Measurements from ENCODE around the gene HOXC9.

Gene HOXC9

DNA sequence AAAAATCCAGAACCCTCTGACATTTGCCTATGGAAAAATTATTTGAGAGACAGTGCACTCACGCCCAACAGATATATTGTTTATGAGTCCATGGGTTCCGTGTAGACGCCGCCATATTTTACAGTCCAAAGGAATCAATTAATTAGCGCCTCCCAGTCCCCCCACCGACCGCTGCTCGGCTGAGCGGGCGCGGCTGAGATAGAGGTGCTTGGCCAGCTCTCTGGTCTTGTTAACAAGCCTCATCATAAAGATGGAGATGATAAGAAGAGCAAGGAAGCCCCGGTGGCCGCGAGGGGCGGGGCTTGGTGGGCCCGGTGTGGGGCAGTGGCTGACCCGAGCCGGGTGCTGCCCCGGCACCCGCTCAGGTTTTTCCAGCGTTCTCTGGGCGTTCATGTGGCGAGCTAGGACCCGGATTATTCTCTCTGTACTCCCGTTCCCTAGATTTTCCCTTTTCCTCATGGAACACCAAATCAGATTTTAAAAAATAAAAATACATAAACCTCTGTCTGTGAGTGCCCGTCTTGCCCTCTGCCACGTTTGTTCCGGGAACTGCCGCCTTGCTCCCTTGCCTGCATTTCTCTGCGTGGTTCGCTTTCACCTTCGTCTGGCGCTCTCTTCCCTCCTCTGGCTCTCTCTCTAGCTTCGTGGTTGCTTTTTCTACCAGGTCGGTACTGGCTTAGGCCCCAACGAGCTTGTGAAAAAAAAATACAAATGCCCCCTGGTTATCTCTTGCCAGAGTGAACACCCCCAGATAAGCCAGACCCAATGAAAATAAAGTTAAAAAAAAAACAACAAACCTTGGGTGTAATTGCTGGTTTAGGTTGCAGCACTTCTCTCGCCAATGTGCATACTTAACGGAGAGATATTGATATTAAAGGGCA, 36.3 kb upstream of the HOXC9 start:
- DNase-seq (ENCODE audit: low read depth): no peak

DNA sequence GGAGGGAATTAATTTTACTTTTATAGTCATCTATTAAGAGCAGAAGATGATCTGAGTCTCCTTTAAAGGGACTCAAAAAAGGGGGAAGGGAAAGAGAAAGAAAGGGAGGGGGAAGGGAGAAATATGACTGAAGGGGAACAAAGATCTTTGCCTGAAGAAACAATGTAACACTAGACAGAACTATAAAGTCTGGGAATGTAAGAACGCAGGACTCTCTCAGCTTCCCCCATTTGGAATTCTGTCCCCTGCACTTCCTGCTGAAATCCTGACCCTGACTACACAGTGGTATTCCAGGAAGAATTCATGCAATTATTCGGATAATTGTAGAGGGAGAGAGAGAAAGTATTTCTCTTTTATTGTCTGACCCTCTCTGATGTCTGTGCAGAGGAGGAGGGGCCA, 35.6 kb upstream of the HOXC9 start:
- DNase-seq (ENCODE audit: low read depth): no peak

DNA sequence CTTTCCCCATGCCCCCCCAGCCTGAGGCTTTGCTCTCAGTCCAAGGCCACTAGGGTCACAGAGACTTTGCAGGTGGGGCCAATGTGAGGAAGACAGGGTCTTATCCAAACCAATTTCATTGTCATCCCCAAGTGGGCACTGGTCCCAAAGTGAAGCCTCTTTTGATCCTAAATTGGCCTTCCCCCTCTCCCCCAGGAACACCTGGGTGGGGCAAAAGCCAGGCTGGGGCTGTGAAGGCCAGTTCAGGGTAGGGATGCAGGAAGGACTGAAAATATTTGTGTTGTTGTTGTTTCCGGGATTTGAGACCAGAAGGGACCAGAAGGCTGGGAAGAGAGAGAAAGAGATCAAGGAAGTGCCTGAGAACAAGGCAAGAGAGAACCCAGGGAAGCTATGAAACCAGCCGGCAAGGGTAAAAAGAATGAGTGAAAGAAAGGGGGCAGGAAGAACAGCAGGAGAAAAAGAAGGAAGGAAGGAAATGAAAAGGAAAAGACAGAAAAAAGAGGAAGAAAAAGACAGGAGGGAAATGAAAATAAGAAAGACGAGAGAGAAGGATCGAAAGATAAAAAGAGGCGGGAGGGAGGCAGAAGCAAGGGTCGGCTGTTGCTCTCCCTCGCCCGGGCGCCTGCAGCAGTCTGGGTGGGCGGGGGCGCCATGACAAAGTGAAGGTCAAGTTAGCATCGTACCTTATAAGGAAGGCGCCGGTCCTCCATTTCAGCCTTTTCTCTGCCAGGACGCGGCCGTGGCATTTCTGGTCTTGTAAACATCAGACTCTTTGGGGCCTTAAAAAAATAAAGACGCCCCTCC, 34.5 kb upstream of the HOXC9 start:
- no peak for DNase-seq (ENCODE audit: low read depth)

DNA sequence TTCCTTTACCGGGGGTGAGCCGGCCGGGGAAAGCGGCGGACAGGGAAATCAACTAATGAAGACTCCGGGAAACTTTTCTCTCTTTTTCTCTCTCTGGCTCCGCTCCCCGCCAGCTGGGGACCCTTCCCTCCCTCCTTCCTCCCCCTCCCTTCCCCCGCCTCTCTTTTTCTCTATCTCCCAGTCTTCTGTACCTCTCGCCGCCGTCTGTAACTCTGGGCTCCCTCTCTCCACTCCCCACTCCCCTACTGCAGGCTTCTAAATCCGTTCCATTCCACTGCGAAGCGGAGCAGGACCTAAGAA, 33.9 kb upstream of the HOXC9 start:
- DNase-seq (ENCODE audit: low read depth): no peak

DNA sequence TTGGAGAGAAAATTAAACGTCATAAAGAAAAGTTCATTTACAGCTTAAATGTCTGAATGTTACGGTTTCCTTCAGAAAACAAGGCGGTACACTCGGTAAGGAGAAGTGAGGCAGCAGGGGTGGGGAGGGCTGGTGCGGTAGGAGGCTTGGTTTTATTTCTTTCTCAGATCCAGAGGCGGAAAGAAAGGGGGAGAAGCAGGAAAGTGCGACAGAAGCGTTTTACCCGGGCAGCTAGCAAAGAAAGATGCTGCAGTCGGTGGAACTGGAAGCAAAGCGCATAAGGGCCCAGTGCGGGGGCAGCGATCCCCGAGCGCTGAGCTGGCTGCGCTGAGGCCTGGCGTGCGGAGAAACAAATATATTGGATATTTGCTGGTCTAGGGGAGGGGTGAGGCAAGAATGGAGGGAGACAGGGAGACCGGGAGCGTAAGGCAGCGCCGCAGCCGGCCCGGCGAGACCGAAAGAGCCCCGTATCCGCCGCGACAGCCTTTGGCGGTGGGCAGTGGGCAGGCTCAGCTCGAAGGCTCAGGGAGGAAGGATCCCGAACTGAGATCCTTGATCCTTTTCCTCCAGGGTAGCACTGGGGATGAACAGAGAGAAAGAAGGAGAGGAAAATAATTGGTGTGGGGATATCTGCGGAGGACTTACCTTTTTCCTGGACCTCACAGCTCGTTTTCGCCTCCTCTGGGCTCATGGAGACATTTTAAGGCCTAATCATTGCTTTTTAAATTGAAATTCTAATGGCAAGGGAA, 33.4 kb upstream of the HOXC9 start:
- DNase-seq (ENCODE audit: low read depth): no peak

DNA sequence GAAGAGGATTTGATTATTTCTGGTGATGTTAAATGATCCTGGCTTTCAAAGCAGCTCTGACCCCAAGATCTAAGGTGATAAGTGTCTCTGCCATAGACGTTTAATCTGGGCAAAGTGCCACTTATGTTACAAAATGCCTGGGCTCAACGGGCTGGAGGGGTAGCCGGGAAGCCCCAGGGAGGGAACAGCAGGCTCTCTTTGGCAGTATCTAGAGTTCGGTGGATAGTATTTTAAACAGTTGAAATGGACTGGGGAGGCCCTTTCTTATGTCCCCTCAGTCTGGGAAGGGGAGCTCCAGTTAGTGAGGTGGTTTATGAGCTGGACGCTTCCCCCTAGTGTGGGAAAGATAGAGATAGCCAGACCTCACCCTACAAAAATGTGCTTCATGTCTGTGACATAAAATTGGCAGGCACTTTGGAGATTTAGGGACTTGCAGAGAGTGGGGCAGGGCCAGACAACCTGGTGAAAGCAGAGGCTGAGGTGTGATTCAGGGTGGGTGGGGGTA, 32.5 kb upstream of the HOXC9 start:
- DNase-seq (ENCODE audit: low read depth): no peak

DNA sequence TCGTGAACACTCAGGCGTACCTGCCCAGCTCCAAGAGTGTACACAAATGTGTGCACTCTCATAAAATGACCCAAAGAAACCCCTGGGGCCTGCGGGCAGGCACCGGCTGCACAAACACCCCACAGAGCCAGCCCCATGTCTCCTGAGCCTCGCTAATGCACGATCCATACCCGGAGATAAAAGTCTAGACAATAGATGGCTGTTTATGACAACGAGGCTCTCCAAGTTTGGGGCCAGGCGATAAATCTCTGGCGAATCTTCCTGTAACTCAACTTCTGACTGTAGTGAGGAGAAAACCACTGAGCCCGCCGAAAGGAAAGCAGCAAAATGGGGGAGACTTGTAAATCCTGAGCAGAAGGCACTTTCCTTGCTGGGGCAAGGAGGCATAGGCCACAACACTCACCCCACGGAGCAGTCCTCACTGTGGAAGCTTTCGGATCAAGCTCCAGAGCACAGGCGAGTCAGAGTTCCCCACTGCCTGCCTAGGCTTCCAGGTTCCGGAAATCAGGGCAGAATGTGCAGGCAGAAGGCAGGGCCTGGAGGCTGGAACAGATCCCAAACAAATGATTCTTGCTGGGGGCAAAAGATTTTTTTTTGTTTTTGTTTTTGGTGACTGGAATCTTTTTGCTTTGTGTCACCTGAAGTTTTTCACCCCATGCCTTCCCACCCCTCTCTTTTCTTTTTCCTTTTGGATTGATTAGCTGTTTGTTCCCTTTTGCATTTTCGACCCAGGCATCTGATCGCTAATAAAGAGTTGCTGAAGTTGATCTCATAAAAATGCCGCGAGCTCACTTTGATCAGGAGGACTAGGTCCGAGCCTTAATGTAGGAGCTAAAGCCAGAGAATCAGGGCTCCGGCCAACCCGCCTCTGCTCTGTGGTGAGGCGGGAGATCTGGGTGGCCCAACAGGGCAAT, 31.5 kb upstream of the HOXC9 start:
- DNase-seq (ENCODE audit: low read depth): no peak

DNA sequence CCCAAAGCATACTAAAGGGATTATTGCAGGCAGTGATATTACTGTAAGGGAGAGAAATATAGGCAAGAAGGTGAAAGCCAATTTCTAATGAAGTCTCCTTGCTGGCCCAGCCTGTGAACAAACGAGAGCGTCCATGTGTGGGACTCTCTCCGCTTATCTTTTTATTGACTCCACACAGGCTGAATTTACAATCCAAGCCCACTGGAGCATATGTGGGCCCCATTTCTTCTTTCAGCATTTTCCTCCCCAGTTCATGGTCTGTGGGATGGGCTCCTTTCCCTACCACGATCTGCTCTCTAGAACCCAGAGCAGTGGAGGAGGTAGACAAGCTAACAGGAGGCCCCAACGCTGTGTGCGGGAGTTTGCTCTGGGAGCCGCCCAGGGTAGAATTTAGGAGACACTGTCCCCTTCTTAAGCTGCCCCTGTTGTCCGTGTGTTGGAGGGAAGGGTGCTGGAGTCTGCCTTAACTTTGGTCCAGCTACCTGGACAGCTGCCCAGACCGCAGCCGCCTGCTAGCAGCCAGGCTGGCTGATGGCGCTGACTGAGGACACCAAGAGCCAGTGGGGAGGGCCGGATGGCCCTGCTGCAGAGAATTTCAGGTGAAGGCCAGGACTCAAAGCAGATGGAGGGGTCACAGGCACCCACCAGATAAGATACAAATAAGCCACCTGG, 30.2 kb upstream of the HOXC9 start:
- no peak for DNase-seq (ENCODE audit: low read depth)

DNA sequence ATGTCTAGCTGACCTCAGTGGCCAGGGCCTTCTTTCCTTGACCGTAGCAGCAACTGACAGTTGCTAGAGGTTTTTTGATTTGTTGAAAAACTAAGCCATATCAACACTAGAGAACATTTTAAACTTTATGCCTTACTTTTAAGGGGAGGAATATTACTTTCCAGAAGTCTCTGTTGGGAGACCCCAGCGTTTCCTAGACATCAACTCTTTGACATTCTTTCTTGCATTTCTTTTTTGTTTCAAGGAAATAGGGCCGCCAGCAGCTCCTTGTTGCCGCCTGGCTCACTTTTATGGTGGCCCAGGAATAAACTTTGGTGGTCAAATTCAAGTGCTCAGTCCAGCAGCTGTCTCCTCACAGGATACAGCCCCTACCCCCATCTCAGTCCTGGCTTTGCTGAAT, 29.5 kb upstream of the HOXC9 start:
- DNase-seq (ENCODE audit: low read depth): no peak

DNA sequence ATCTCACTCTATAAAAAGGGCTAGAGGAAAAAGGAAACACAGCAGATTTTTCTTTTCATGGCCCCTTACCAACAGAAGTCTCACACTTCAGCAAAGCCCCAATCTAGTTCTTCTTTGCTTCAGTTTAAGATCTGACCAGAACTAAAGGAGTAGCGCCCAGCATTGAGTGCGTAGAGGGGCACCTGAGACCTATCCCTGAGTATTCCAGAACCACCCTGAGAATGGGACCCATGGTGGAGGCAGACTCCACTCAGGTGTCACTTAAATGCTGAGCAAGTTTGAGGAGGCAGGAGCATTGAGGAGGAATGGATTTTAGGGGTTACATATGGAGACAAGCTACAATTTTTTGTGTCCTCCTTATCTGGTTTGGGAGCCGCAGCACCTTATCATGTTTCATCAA, 28.8 kb upstream of the HOXC9 start:
- no peak for DNase-seq (ENCODE audit: low read depth)

DNA sequence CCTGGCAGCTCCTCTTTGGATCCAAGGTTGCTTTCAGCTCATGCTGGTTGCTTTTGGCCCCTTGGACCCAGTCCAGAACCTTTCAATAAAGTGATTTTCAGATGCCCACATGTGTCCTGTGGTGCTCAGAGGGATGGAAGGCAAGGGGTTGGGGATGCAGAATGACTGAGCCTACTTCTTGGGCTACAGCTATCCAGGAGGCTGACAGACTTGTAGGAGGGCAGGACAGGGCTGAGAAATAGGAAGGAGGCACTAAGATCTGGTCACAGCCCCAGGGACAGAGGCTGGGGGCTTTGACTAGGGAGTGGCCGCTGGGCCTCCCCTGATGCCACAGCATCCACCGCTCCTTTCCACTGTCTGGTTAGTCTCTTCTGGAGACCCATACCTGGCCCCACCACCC, 28.3 kb upstream of the HOXC9 start:
- DNase-seq (ENCODE audit: low read depth): no peak

DNA sequence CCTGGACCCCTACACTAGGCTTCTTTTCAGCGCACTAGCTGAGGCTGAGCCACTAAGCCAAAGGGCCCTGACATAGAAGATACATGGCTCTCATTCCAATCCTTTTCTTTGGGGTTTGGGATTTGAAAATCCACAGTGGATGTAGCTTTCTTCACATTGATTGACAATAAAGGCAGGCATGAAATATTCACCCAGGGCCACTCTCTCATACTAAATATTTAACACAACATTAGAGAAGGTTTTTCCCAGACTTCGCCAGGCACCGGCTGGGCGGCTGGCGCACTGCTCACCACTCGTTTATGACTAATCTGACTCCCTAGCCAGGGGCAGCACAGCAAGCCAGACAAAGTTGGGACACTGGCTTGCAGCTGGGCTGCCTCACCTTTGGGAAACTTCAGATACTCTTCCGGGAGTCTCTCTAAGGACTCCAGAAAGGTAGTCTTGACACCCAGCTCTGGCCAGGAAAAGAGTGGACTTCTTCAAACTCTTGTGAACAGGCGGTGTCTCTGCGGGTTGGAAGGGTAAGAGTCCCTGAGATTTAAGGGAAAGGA, 27.7 kb upstream of the HOXC9 start:
- DNase-seq (ENCODE audit: low read depth): no peak

DNA sequence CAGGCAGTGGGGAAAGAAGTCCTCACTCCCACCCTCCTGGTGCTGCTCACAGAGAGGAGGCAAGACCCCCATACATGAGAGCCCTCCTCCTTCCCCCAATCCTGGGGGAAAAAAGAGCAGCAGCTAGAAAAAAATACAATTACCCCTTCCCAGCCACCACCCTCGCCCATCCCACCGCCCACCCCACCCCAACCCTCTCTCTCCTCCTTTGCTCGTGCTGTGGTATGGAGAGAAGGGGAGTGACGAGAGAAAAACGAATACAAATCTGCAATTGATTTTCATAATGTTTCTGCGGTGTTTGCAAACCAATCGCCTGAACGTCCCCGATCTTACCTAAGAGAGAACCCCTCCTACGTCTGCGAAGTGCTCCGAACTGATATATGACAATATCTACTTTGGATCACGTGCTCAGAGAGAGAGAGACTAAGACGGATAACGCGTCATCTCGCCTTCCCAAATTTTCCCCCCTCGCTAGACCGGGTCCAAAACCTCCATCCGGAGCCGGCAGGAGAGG, 27.2 kb upstream of the HOXC9 start, which contains the start of gene HOXC11:
Gene HOXC11, plus strand, starts transcription at position 405 of the 514 bp plus-strand sequence. CDS start 116 bp downstream, outside the sequence.
- DNase-seq (ENCODE audit: low read depth): no peak

DNA sequence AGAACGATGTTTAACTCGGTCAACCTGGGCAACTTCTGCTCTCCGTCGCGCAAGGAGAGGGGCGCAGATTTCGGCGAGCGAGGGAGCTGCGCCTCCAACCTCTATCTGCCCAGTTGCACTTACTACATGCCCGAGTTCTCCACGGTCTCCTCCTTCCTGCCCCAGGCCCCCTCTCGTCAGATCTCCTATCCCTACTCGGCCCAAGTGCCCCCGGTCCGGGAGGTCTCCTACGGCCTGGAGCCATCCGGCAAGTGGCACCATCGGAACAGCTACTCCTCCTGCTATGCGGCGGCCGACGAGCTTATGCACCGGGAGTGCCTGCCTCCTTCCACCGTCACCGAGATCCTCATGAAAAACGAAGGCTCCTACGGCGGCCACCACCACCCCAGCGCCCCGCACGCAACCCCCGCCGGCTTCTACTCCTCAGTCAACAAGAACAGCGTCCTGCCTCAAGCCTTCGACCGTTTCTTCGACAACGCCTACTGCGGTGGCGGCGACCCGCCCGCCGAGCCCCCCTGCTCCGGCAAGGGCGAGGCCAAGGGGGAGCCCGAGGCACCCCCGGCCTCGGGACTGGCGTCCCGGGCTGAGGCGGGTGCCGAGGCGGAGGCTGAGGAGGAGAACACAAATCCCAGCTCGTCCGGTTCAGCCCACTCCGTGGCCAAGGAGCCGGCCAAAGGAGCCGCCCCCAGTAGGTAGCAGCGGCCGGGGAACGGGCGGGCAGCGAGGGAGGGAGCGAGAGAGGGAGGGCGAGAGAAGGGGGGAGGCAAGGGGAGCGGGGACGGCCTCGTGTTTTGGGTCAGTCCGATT, 26.5 kb upstream of the HOXC9 start:
- no peak for DNase-seq (ENCODE audit: low read depth)

DNA sequence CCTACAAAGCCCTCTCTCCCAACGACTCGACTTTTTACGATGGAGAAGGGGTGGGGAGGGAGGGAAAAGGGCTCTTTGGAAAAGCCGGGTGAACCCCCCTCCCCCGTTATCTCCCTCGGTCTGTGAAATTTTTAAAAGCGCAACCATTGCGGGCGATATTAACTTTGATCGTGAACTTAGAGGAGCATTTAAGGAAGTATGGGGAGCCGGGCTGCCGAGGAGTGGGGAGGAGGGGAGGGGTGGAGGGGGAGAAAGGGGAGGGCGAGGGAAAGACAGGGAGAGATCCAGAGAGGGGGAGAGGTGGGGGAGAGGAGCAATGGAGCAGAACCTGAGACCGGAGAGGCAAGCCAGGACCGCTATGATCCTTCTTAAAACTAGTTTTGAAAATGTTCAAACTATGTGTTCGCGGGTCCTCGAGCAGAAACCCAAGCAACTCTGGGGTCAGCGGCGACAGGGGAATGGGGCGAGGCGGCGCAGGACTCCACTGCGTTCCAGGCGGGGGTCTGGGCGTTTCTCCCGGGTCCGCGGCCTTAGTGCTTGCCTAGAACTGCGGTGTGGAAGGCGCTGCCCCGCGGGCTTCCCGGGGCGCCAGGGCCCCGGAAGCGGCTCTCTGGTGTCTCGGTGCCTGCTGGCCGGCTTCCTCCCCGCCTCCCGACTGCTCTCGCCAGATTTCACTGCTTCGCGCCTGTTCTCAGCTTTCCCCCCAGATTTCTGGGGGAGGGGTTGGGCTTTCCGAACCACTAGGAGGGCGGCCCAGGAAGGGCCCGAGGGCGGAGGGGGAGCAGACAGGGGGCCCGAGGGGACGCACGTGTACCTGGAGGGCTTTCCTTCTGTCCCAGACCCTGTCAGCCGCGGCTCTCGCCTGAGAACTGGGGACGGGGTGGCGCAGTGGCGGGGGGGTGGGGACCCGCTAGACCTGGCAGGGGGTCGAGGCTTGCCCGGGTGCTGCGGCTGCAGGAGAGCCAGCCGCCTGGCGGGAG, 25.6 kb upstream of the HOXC9 start, which contains the start of gene HOTAIR:
Gene HOTAIR, minus strand, starts transcription at position 871 of the 980 bp plus-strand sequence.
- no peak for DNase-seq (ENCODE audit: low read depth)

DNA sequence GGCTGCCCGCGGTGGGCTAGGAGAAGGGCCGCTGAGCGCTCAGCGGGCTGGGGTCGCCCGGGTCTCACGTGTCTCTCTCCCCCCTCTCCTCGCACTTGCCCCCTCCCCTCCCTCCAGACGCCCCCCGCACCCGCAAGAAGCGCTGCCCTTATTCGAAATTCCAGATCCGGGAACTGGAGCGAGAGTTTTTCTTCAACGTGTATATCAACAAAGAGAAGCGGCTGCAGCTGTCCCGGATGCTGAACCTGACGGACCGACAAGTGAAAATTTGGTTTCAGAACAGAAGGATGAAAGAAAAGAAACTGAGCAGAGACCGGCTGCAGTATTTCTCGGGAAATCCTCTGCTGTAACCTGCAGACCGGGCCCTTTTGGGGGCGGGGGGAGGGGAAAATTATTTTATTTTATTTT, 24.9 kb upstream of the HOXC9 start:
- DNase-seq (ENCODE audit: low read depth): no peak

DNA sequence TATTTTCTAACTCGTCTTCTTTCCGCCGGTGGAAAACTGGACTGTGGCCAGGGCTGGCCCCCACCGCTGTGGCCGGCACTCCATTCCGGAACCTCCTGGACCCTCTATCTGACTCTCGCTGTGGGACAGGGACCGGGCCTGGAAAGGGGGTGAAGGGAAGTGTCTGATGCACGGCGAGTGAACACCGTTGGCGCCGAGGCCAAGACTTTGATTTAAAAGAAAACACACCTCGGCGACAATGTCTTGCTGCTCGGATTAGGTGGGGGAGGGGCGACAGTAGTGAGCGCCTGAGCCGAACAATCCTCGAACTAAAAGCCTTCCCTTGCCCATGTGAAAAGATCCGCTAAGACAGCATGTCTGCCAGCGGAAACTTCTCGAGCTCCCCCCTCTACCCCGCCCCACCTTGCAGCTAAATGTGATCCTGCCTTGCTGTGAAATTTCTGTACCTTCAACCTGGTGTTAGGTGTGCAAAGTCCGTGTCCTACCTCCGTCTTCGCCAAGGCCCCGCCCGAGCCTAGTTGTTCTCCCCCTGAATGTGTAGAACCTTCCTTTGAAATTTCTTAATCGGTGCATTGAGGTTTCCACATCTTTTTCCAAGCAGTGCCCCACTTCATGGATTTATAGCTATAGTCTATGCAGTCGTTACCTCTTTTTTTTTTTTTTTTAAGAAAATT, 24.3 kb upstream of the HOXC9 start:
- no peak for DNase-seq (ENCODE audit: low read depth)

All from stromal cell of bone marrow (primary cell).